Activated CD4-positive, alpha-beta T cell treated with anti-CD3 and anti-CD28 coated beads, Interleukin-2, amount 10 ng/mL, durations not matched to agents 7 days and 5 days (primary cell): Measurements from ENCODE around the gene FUT7. TPM values are rescaled to one million over a fixed set of nuclear protein-coding genes. Genes with fewer than 3 reads are reported as not detected.
"Not testable (repeated sequence)": the region's sequence is repeated elsewhere in the genome, so short reads cannot be mapped to it uniquely, and the experiment has no call there.

Experiments used
- CTCF ChIA-PET: fragments of 350-600 bp; sonication (Branson Sonifier 250); formaldehyde crosslinking; loops from one replicate; lab custom pipeline; 2021; ENCODE audit warnings: antibody characterized with exemption; lab: Charles Lee
- POLR2A ChIA-PET: fragments of 350-600 bp; sonication (Branson Sonifier 250); formaldehyde crosslinking; loops from one replicate; lab custom pipeline; 2021; ENCODE audit warnings: antibody characterized with exemption; lab: Charles Lee
- DNase-seq: peaks from one replicate; pipeline ENCODE4 v3.0.0-alpha.2; 2020
- H3K27ac Mint-ChIP-seq: one replicate; pipeline ENCODE4 v1.8.0; 2021; ENCODE audit warnings: mild to moderate bottlenecking, moderate library complexity, mixed read lengths
- H3K27me3 Mint-ChIP-seq: one replicate; pipeline ENCODE4 v1.8.0; 2021; ENCODE audit warnings: mixed read lengths
- H3K36me3 Mint-ChIP-seq: one replicate; pipeline ENCODE4 v1.8.0; 2021; ENCODE audit warnings: low read depth, mixed read lengths
- H3K4me1 Mint-ChIP-seq: one replicate; pipeline ENCODE4 v1.8.0; 2021; ENCODE audit warnings: mixed read lengths
- H3K4me3 Mint-ChIP-seq: one replicate; pipeline ENCODE4 v1.8.0; 2021; ENCODE audit warnings: mild to moderate bottlenecking, moderate library complexity, mixed read lengths
- H3K9me3 Mint-ChIP-seq: one replicate; pipeline ENCODE4 v1.8.0; 2021; ENCODE audit warnings: mixed read lengths
- total RNA-seq, 2 experiments: library from RNA; stranded (reverse); gene quantifications; one replicate each; pipeline ENCODE4 v1.2.3, GENCODE V29; 2021

Gene FUT7
- total RNA-seq, 2 experiments from 2014 or later: 8.9 to 10.3 TPM

GRCh38 chr9:137008312-137008711 is 23.6 kb downstream of the FUT7 start:
- Mint-ChIP-seq H3K27ac (no peak overlapping the region), H3K4me3 (no peak overlapping the region), H3K4me1 (no peaks in the 10 kb centered on the region), H3K9me3 (no peaks in the 10 kb centered on the region), H3K27me3 (no peaks in the 10 kb centered on the region), H3K36me3 (peaks cover 6% of the 10 kb centered on the region)
- ChIA-PET CTCF (interaction anchor here (1.3 kb wide), 1 partner anchor 38 kb away, joined by 3 read pairs; the partner anchor contains the start of gene NPDC1), POLR2A (no interaction called here)
- no peak for DNase-seq

- ChIA-PET CTCF (interaction anchor here (1.0 to 1.3 kb wide), 2 partner anchors 28 to 39 kb away, joined by 3 read pairs; partner anchors contain the start of gene NPDC1), POLR2A (no interaction called here)
- no peak overlapping the region for H3K27ac Mint-ChIP-seq
- peaks cover 6% of the 10 kb centered on the region for H3K36me3 Mint-ChIP-seq
- H3K4me1 Mint-ChIP-seq: no peaks in the 10 kb centered on the region
- H3K9me3 Mint-ChIP-seq: no peaks in the 10 kb centered on the region
- H3K4me3 Mint-ChIP-seq: no peak overlapping the region
- DNase-seq: no peak
- no peaks in the 10 kb centered on the region for H3K27me3 Mint-ChIP-seq
These were observed 24.0 kb downstream of the FUT7 start for GRCh38 chr9:137007816-137008270.

- Mint-ChIP-seq H3K9me3 (no peaks in the 10 kb centered on the region), H3K36me3 (peaks cover 6% of the 10 kb centered on the region), H3K4me1 (no peaks in the 10 kb centered on the region), H3K27me3 (no peaks in the 10 kb centered on the region), H3K27ac (no peak overlapping the region), H3K4me3 (no peak overlapping the region)
- ChIA-PET CTCF (interaction anchor here (1.0 to 1.3 kb wide), 2 partner anchors 28 to 39 kb away, joined by 3 read pairs; partner anchors contain the start of gene NPDC1), POLR2A (no interaction called here)
- DNase-seq: no peak
These were observed 24.6 kb downstream of the FUT7 start for GRCh38 chr9:137007108-137007815.

- CTCF ChIA-PET: interaction anchor here (1.0 to 1.2 kb wide), 3 partner anchors 15 to 29 kb away, joined by 3 read pairs; no protein-coding TSS in a partner anchor
- peaks cover 1% of the 10 kb centered on the region for H3K36me3 Mint-ChIP-seq
- no peak overlapping the region for H3K27ac Mint-ChIP-seq
- DNase-seq: no peak
- POLR2A ChIA-PET: no interaction called here
- H3K4me3 Mint-ChIP-seq: no peak overlapping the region
- H3K4me1 Mint-ChIP-seq: no peaks in the 10 kb centered on the region
- no peaks in the 10 kb centered on the region for H3K9me3 Mint-ChIP-seq
- H3K27me3 Mint-ChIP-seq: no peaks in the 10 kb centered on the region
These were observed 25.5 kb downstream of the FUT7 start for GRCh38 chr9:137006116-137007003.

- H3K4me1 Mint-ChIP-seq: peaks cover 14% of the 10 kb centered on the region
- H3K9me3 Mint-ChIP-seq, DNase-seq, H3K4me3 Mint-ChIP-seq, H3K27ac Mint-ChIP-seq, H3K27me3 Mint-ChIP-seq, H3K36me3 Mint-ChIP-seq, POLR2A ChIA-PET: not testable (repeated sequence)
- CTCF ChIA-PET: interaction anchor here (1.5 to 1.9 kb wide), 2 partner anchors 10 to 31 kb away, joined by 3 to 8 read pairs; no protein-coding TSS in a partner anchor
These were observed 27.6 kb downstream of the FUT7 start for GRCh38 chr9:137004285-137004684.

GRCh38 chr9:137002646-137003041 is 29.2 kb downstream of the FUT7 start:
- no peak overlapping the region for H3K4me3 Mint-ChIP-seq
- H3K27me3 Mint-ChIP-seq: peaks cover 5% of the 10 kb centered on the region
- H3K36me3 Mint-ChIP-seq: no peaks in the 10 kb centered on the region
- no peak overlapping the region for H3K27ac Mint-ChIP-seq
- no peaks in the 10 kb centered on the region for H3K9me3 Mint-ChIP-seq
- ChIA-PET CTCF (interaction anchor here (1.6 to 1.9 kb wide), 2 partner anchors 27 to 32 kb away, joined by 5 to 8 read pairs; no protein-coding TSS in a partner anchor), POLR2A (no interaction called here)
- H3K4me1 Mint-ChIP-seq: peaks cover 27% of the 10 kb centered on the region
- no peak for DNase-seq

- peaks cover 33% of the 10 kb centered on the region for H3K4me1 Mint-ChIP-seq
- ChIA-PET CTCF (interaction anchor here (1.0 to 1.6 kb wide), 2 partner anchors 27 to 66 kb away, joined by 3 to 5 read pairs; no protein-coding TSS in a partner anchor), POLR2A (no interaction called here)
- no peak for DNase-seq
- no peaks in the 10 kb centered on the region for H3K36me3 Mint-ChIP-seq
- H3K9me3 Mint-ChIP-seq: no peaks in the 10 kb centered on the region
- no peak overlapping the region for H3K4me3 Mint-ChIP-seq
- no peak overlapping the region for H3K27ac Mint-ChIP-seq
- peaks cover 6% of the 10 kb centered on the region for H3K27me3 Mint-ChIP-seq
These were observed 29.8 kb downstream of the FUT7 start for GRCh38 chr9:137001857-137002645.

GRCh38 chr9:137000177-137000930 is 31.5 kb downstream of the FUT7 start:
- peak; percentile 49 for DNase-seq
- ChIA-PET POLR2A (no interaction called here), CTCF (interaction anchor here (0.6 to 1.9 kb wide), 8 partner anchors 8 to 35 kb away, joined by 3 to 10 read pairs (median 4); no protein-coding TSS in a partner anchor)
- no peaks in the 10 kb centered on the region for H3K36me3 Mint-ChIP-seq
- peak overlapping the region; percentile 75 for H3K27ac Mint-ChIP-seq
- peaks cover 6% of the 10 kb centered on the region for H3K27me3 Mint-ChIP-seq
- peaks cover 42% of the 10 kb centered on the region for H3K4me1 Mint-ChIP-seq
- H3K4me3 Mint-ChIP-seq: peak overlapping the region; percentile 25
- H3K9me3 Mint-ChIP-seq: no peaks in the 10 kb centered on the region

GRCh38 chr9:136997830-136998234 is 34.1 kb downstream of the FUT7 start:
- Mint-ChIP-seq H3K9me3 (no peaks in the 10 kb centered on the region), H3K4me3 (peak overlapping the region; percentile 43), H3K27me3 (peaks cover 6% of the 10 kb centered on the region), H3K36me3 (peaks cover 7% of the 10 kb centered on the region), H3K4me1 (peaks cover 51% of the 10 kb centered on the region), H3K27ac (peak overlapping the region; percentile 89)
- peak; percentile 43 for DNase-seq
- ChIA-PET CTCF (interaction anchor here (1.2 to 2.6 kb wide), 2 partner anchors 31 to 156 kb away, joined by 3 to 15 read pairs; partner anchors contain the start of gene AJM1), POLR2A (no interaction called here)

GRCh38 chr9:136997371-136997770 is 34.5 kb downstream of the FUT7 start:
- Mint-ChIP-seq H3K4me3 (peak overlapping the region; percentile 43), H3K4me1 (peaks cover 51% of the 10 kb centered on the region), H3K27me3 (peaks cover 6% of the 10 kb centered on the region), H3K9me3 (no peaks in the 10 kb centered on the region), H3K27ac (peak overlapping the region; percentile 89), H3K36me3 (peaks cover 7% of the 10 kb centered on the region)
- POLR2A ChIA-PET: no interaction called here
- CTCF ChIA-PET: interaction anchor here (1.2 to 2.6 kb wide), 2 partner anchors 32 to 155 kb away, joined by 3 to 15 read pairs; partner anchors contain the start of gene AJM1
- DNase-seq: no peak
